Endothelial cell of hepatic sinusoid (primary cell): ENCODE measurements around the gene PRDM2.
"Not testable (repeated sequence)": the region's sequence is repeated elsewhere in the genome, so short reads cannot be mapped to it uniquely, and the experiment has no call there.

Source experiments
- in situ Hi-C: cut with HindIII; loops from 2 replicates; pipeline ENCODE4 v1.10.0; 2017; ENCODE audit warnings: low sequenced_read_pairs

Gene PRDM2

GRCh38 chr1:13699936-13700520 lies at the start of gene PRDM2:
Gene PRDM2, plus strand, starts transcription at chr1:13700188. Its CDS starts 15,418 bp downstream, at chr1:13715606.
- in situ Hi-C loops: no loop called here

GRCh38 chr1:13651279-13651678 lies 48.7 kb upstream of the PRDM2 start:
- in situ Hi-C loops: no loop called here

- in situ Hi-C loops: no loop called here
Observed at GRCh38 chr1:13652238-13652637, 47.8 kb upstream of the PRDM2 start.

- in situ Hi-C loops: no loop called here
Observed at GRCh38 chr1:13661539-13661938, 38.4 kb upstream of the PRDM2 start.

- in situ Hi-C loops: no loop called here
Observed at GRCh38 chr1:13662493-13662892, 37.5 kb upstream of the PRDM2 start.

GRCh38 chr1:13663969-13664368 lies 36.0 kb upstream of the PRDM2 start:
- in situ Hi-C loops: no loop called here

- in situ Hi-C loops: no loop called here
Observed at GRCh38 chr1:13664451-13664850, 35.5 kb upstream of the PRDM2 start.

- in situ Hi-C loops: no loop called here
Observed at GRCh38 chr1:13666317-13666716, 33.7 kb upstream of the PRDM2 start.

- in situ Hi-C loops: no loop called here
Observed at GRCh38 chr1:13667691-13668090, 32.3 kb upstream of the PRDM2 start.

GRCh38 chr1:13674377-13674776 lies 25.6 kb upstream of the PRDM2 start:
- in situ Hi-C loops: no loop called here

GRCh38 chr1:13675151-13675651 lies 24.8 kb upstream of the PRDM2 start:
- in situ Hi-C loops: loop anchor here (5.0 kb wide), 1 partner anchor 53 kb away; no protein-coding TSS in a partner anchor

- in situ Hi-C loops: loop anchor here (5.0 kb wide), 1 partner anchor 56 kb away; no protein-coding TSS in a partner anchor
Observed at GRCh38 chr1:13677896-13678295, 22.1 kb upstream of the PRDM2 start.

GRCh38 chr1:13679651-13680050 lies 20.3 kb upstream of the PRDM2 start:
- in situ Hi-C loops: loop anchor here (5.0 kb wide), 1 partner anchor 57 kb away; no protein-coding TSS in a partner anchor

GRCh38 chr1:13680609-13681008 lies 19.4 kb upstream of the PRDM2 start:
- in situ Hi-C loops: not testable (repeated sequence)

- in situ Hi-C loops: no loop called here
Observed at GRCh38 chr1:13681921-13682320, 18.1 kb upstream of the PRDM2 start.

GRCh38 chr1:13682444-13682843 lies 17.5 kb upstream of the PRDM2 start:
- in situ Hi-C loops: no loop called here

- in situ Hi-C loops: no loop called here
Observed at GRCh38 chr1:13683206-13683605, 16.8 kb upstream of the PRDM2 start.

GRCh38 chr1:13687151-13687715 lies 12.8 kb upstream of the PRDM2 start:
- in situ Hi-C loops: no loop called here

GRCh38 chr1:13693094-13693493 lies 6.9 kb upstream of the PRDM2 start:
- in situ Hi-C loops: not testable (repeated sequence)

- in situ Hi-C loops: no loop called here
Observed at GRCh38 chr1:13694886-13695684, 4.9 kb upstream of the PRDM2 start.

- in situ Hi-C loops: no loop called here
Observed at GRCh38 chr1:13697738-13698137, 2.2 kb upstream of the PRDM2 start.

GRCh38 chr1:13699510-13699909 lies 478 bp upstream of the PRDM2 start:
- in situ Hi-C loops: no loop called here
